NCI-H345 (cell line): ENCODE measurements around the gene GLDC.

Experiments used
- DNase-seq: peaks from one replicate; lab custom pipeline; 2025; lab: John Stamatoyannopoulos, UW

The GLDC gene

DNA sequence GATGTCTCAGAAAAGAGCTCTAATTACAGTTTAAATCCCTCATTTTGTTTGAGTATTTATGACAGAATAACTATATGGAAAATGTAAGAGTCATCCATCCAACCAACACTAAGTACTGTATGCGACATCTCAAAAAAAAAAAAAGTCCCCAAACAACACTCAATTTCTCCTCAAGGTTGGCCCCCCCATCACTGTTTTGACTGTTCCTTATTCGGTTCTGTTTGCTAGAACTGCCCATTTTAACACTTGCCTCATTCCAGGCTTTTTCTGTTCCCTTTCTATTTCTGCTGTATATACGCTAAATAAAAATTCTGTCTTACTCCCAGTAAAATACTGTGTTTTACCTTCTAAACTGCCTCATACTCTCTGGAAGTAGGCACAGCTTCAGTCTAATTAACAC, 25.2 kb downstream of the GLDC start:
- DNase-seq: no peak

DNA sequence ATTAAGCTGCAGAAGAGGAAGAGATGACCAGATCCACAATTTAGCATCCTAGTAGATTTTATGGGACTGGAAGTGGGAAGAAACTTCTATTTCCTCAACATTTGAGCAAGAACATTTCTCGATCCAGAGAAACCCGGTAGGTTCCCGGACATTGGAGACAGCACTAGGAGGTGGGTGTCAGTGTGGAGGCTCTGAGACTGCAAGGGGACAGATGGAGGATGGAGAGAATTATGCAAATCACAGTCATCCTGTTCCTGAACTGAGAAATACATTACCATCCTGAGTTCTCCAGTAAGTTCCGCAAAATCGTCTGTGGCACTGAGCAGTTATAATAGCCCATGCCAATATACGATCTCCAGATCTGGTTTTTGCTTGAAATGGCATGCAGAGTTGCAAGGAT, 25.6 kb downstream of the GLDC start:
- no peak for DNase-seq

DNA sequence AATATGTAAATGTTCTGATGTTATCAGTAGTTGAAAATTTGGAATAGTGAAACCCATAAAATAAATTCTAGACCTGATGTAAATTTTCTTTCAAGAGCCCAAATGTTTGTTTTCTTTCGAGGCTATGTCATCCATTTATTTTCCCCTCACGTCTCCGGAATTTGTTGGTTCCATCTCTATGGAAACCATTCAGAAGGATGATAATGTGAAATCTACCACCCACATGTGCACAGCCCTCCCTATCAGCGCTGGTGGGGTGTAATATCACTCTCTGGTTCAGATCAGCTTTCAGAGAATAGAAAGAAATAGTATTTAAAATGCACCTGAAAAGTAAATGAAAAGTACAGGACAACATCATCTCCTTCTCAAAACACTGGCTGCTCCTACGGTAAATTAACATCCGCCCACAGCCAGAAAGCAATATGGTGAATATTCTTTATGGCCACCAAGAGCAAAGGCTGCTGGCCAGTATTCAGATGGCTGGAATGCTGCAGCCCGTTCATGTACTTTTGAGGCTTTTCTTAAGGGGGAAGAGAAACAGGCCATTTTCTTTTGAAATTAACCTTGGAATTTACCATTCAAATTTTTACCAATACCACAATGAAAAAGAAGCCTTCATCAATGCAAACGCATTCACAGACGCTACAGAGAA, 28.5 kb downstream of the GLDC start:
- no peak for DNase-seq

DNA sequence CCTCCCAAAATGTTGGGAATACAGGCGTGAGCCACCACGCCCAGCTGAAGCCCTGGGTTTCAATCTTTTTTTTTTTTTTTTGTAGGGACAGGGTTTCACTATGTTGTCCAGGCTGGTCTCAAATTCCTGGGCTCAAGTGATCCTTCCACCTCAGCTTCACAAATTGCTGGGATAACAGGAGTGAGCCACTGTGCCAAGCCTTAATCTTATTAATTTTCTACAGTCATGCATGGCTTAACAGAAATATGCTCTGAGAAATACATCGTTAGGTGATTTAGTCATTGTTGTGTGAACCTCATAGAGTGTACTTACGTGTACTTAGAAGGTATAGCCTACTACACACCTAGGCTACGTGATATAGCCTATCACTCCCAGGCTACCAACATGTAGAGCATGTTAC, 31.0 kb downstream of the GLDC start:
- no peak for DNase-seq

DNA sequence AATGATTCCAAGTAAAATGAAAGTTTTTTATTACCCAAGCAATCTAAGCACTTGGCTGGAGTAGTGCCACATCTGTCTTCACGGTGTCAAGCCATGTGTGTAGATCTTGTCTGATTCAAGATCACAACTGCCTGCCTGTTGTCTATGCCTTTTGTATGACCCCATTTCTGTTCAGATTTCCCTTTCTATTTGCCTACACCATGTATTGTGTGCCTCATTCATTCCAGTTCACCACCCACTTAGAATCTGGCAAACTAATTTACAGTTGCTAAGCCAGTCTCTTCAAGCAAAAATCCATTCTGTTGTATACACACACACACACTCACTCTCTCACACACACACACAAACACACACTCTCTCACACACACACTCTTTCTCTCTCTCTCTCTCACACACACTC, 33.7 kb downstream of the GLDC start:
- no peak for DNase-seq

DNA sequence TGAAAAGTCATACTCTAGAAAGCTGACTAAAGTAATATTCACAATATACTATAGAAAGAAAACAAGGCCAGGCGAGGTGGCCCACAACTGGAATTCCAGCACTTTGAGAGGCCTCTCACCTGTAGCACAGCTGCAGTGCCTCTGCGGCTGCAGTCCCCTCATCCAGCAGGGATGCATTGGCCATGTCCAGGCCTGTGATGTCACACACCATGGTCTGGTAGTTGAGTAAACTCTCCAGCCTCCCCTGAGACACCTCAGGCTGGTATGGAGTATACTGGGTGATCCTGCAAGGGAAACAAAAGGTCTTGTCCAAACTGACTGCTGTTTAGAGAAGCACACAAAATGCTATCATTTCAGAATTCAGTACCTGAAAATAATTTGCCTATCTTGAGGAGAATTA, 35.5 kb downstream of the GLDC start:
- no peak for DNase-seq

DNA sequence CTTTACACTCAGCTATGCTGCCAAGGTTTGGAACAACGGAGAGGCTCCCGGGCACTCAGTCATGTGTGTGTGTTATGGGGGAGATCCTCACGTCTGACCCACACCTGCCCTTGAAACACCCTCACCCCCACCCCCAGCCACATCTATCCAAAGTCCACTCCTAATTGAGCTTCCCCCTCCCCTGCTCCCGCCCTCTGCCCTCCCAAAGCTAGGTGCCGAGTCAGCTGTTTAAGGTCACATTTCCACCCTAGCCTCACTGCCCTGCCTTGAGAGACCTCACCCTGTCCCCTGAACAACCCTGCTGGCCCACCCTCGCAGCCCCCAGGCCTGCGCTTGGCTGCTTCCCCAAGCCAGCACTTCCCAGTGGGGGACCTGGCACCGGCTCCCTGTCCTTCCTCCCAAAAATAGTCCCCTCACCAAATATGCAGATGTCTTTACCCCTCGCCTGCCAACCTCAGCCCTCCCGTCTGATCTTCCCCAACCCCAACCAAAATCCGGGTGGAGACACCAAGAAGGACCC, 36.0 kb downstream of the GLDC start:
- DNase-seq: no peak

DNA sequence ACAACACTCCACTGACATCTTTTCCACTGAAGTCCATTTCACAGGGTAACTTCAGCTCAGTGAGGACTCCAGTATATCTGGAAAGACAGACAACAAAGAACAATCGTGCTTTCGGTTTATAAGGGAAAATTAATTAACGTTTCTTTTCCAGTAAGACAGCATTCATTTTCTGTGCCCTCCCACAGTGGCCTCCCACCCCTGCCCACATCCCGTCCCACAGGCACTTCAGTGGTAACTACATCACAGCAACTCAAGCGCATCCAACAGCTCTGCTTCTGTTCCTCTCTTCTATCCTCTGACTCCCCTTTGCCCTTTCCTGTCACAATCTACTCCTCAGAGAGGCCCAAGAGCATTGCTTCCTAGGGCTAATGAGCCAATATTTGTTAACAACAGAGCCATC, 40.3 kb downstream of the GLDC start:
- no peak for DNase-seq

DNA sequence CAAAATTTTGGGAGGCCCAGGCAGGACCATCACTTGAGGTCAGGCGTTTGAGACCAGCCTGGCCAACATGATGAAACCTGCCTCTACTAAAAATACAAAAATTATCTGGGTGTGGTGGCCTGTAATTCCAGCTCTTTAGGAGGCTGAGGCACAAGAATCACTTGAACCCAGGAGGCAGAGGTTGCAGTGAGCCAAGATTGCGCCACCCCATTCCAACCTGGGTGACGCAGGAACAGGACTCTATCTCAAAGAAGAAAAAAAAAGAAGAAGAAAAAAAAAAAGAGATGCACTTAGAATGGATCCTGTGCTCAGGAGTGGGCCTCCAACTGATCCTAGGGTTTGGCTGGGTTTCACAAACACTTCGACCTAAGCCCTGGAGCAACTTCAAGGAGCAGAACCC, 45.1 kb downstream of the GLDC start:
- no peak for DNase-seq

DNA sequence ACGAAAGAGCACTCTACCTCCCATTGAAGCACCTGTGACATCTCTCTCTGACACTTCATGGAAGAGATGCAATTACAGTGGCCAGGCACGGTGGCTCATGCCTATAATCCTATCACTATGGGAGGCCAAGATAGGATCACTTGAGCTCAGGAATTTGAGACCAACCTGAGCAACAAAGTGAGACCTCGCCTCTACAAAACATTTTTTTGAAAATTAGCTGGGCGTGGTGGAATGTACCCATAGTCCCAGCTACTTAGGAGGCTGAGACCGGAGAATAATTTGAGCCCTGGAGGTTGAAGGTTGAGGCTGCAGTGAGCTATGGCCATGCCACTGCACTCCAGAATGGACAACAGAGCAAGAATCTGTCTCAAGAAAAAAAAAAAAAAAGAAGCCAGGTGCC, 45.5 kb downstream of the GLDC start:
- no peak for DNase-seq

DNA sequence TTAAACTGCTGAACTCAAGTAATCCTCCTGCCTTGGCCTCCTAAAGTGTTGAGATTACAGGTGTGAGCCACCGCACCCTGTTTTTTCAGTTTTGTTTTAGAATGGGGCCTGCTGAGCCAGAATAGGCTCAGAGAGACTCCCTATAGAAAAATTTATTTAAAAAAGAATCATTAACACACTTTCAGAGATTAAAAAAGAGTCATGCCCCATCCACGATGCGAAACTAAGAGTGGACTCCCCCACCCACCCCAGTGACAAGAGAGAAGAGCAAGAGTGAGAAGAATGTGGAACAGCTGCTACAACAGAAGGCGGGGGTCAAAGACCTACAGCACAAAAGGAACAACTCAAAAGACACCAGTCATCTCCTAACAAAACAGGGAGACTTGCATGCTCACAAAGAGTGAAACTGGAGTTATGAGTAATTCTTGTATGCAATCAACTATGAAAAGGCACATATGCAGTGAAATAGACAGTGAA, 47.2 kb downstream of the GLDC start:
- no peak for DNase-seq

DNA sequence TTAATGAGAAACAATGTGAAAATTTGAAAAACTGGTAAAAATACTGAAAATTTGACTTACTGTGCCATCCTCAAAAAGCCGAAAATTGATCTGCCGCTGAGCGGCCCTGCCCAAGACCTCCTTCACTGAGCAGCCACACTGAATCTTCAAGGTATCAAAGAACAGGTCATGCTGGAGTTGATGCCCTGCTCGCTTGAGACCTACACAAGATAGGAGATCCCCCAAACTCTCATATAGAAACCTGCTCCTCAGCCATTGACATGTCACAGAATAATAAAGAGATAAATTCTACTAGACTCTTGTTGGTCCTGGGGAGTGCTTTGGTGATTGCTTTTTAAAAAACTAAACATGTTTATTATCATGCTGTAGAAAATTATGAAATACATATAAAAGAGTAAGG, 52.7 kb downstream of the GLDC start:
- DNase-seq: no peak

DNA sequence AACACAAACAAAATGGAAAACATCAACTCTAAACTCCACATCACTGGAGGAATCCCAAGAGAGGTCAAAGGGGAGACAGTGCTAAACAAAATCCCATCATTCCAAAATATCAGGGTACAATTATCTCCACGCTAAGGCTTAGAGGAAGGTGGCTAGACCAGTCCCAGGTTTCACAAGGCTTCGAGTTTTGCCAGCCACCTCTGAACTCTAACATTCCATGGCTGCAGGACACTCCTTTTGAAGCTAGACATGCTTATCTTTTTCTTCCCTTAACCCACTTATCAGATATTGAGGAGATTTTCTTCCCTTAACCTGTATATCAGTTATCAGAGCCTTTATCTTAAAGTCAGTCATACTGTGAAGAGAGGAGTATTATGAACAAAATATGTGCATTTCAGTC, 53.3 kb downstream of the GLDC start:
- no peak for DNase-seq

DNA sequence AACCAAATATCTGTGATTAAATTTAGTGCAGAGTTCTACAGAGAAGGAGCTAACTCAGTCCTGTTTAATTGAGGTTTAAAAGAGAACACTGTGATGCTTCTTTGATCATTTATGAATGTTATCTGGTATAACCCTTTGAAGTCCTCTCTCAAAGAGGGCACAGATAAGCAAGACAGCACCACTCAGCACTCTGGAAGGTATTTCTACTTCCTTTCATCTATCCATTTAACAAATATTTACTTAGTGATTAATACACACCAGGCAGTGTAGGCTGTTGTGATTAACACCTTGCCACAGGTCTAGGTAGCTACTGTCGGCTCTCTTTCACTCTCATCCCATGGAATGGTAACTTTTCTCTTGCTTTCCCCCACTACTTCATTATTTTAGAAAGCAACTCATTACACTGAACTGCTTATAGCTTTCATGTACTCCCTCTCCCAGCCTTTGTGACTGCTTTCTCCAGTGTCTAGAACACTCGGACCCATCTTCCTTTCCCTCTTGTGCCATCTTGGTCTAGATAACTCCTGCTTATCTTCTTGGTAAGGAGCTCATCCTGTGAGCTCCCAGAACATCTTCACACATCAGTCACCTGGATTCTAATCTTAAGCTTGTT, 54.7 kb downstream of the GLDC start:
- no peak for DNase-seq

DNA sequence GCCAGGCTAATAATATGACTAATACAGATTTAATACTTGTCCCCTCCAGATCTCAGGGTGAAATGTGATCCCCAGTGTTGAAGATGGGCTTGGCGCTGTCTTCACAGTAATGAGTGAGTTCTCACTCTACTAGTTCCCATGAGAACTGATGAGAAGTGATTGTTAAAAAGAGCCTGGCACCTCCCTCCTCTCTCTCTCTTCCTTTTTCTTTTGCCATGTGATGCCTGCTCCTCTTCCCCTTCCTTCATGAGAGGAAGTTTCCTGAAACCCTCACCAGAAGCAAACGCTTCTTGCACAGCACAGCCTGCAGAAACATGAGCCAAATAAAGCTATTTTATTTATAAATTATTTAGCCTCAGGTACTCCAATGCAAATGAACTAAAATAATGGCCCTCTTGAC, 55.2 kb downstream of the GLDC start:
- DNase-seq: no peak

DNA sequence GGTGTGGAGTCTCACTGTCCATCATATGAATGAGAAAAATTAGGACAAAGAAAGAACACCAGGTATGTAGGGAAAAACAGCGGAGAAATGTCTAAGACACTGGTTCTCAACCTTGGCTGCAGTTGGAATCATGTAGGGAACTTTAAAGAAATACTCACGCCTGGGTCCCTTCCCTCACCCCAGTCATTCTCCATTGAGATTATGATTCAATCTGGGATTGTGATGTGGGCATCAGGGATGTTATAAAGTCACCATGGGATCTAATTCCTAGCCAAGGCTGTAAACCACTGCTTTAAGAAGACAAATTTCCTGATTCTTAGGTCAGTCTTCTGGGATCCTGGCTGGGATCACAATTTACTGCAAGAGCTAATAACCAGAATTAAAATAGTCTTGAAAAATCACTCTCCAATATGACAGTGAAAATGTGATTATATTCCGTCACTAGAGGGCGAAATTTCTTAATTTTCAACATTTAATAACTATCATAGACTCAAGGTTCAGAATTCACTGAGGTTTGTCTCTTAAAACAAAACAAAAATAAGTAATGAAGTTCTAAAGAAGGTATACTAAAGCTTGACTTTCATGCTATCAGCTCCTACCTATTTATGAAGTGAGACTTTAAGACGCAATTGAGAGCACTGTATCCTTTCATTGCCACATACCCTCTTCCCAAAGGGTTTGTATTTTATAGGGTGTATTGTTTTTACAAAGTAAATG, 60.5 kb downstream of the GLDC start:
- peak; percentile 23 for DNase-seq

DNA sequence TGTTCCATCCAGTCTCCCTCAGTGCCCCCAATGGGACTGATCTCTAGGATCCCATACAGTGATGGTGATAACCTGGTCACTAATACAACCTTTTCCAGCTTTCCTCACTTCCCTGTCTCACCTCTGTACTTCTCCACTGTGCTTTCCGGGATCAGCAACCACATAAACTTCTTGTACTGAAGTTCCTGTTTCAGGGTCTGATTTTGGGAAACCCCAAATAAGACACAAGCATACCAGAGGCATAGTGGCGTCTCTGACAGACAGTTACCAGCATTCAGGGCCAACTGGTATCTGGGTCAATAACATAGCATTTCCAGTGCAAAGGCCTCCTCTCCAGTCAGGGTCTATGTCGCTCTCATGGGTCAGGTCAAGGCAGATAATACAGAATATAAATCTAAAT, 64.3 kb downstream of the GLDC start:
- DNase-seq: no peak

DNA sequence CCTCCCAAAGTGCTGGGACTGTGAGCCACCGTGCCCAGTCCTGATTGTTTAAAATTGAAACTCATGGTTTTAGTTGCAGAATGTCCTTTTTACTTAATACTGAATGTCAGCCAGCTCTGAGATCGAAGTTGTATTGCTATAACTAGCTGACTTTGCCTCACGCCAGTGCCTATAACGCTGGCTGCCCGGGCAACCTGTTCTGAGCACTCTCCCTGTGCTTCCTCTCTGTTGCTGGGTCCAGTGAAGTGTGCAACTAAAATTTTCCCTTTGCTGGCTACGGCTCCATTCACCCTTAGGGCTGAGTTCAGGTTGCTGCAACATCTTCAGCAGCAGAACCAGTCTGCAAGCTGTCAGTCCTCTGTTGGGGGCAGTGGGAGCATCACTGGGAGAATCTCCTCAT, 65.9 kb downstream of the GLDC start:
- no peak for DNase-seq

DNA sequence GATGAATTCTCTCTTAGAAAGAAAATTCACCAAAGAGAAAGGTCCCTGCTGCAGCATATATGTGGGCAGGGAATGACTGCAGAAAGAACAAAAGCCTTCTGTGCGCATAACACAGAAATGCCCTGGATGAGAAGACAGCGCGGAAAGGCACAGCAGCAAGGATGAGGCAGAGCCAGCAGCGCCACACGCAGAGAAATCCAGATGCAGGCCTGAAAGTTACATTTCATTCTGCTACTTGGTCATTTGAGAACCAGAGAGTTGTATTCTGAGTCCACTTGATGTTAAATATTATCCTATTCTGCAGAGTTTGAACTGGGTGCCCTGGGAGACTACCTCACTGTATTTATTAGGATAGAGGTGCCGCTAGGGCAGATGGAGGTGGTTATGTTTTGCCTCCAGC, 68.5 kb downstream of the GLDC start:
- DNase-seq: no peak

DNA sequence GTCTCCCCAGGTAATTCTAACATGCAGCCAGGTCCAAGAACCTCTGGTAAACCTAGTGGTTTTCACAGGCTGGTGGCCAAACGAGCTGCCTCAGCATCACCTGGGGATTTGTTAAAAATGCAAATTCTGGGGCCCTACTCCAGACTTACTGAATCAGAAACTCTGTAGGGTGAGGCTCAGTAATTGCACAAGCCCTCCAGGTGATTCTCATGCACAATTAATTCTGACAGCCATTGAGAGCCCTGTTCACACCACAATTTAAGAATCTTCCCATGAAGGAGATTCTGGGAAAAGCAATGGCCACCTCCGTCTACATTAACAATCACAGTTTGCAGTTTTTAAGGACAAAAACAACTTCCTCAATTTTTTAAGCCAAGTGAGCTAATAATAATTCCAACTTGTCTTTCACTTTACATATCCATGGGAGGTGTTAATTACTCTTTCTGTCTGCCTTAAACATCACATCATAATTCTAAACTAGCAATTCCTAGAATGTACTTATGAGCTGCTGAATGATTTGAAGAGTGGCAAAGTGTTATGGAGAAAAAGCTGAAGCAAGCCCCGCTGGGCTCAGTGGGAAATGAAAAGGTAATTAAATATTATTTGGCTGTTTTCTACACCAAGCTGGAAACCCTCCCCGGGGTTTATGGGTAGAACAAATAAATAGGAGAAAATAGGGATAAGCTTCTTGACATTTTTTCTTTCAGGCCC, 70.0 kb downstream of the GLDC start:
- no peak for DNase-seq

DNA sequence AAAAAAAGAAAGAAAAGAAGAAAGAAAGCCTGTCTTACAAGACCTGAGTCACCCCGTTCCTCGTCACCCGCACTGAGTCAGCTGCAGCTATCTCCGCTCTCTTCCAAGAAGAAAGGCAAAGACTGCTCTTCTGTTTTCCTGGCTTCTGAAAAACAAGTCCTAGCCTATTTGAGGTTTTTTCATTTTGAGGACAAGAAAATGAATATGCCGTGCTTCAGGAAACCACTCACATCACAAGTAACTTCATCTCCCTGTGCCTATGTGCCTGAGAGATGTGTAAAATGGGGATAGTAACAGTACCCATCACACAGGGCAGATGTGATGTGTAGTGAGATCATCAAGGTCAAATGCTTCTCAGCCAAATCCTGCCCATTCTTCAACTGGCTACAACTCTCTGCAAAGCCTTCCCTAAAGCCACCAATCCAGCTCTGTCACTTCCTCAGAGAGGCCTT, 78.4 kb downstream of the GLDC start:
- no peak for DNase-seq

DNA sequence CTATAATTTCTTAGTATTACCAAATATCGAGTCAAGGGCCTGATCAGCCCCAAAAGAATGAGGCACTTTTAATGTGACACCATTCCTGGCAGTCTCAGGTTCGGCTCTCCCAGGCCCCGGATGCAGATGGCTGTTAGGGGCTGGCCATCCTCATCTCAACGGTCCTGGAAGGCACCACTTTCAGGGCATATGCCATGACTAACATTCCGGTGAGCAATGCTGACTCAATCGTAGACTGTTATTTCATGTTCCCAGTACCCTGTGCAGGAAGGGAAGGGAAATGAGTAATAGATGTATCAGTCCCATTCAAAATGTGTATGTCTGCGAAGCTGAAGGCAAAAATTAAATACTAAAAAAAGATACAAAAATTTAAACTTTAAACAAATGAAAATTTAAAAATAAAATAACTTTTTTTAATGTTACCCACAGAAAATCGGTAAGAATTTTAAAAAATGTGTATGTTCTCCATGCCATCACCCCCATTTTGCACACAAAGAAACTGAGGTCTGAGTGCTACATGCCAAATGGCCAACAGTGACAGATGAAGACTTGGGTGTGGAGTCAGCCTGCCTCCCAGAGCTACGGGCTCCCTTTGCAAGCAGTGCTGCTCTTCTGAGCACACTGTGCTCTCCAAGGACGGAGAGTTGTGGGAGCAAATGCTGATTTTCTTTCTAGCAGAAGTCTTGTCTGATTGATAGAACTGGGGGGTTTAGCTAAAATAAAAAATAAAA, 79.0 kb downstream of the GLDC start:
- no peak for DNase-seq
